ENCODE results near the gene CCSER1.
"Not testable (repeated sequence)": the region's sequence is repeated elsewhere in the genome, so short reads cannot be mapped to it uniquely, and the experiment has no call there.

Gene CCSER1

GRCh38 chr4:91170768-91171167, 1043.6 kb downstream of the CCSER1 start:
- no peak for DNase-seq (ENCODE audit: low spot score)

- no peak for DNase-seq (ENCODE audit: low spot score)
Observed at GRCh38 chr4:91171217-91171616, 1044.0 kb downstream of the CCSER1 start.

- DNase-seq (ENCODE audit: low spot score) = not testable (repeated sequence)
Observed at GRCh38 chr4:91185061-91185460, 1057.9 kb downstream of the CCSER1 start.

GRCh38 chr4:91198951-91199350, 1071.8 kb downstream of the CCSER1 start:
- peak; percentile 25 for DNase-seq (ENCODE audit: low spot score)

- DNase-seq (ENCODE audit: low spot score) = no peak
Observed at GRCh38 chr4:91207535-91207934, 1080.3 kb downstream of the CCSER1 start.

GRCh38 chr4:91212211-91212610, 1085.0 kb downstream of the CCSER1 start:
- no peak for DNase-seq (ENCODE audit: low spot score)

GRCh38 chr4:91217831-91218403, 1090.7 kb downstream of the CCSER1 start:
- DNase-seq (ENCODE audit: low spot score) = not testable (repeated sequence)

- peak; percentile 35 for DNase-seq (ENCODE audit: low spot score)
Observed at GRCh38 chr4:91220315-91220714, 1093.1 kb downstream of the CCSER1 start.

- DNase-seq (ENCODE audit: low spot score) = no peak
Observed at GRCh38 chr4:91222014-91222413, 1094.8 kb downstream of the CCSER1 start.

- DNase-seq (ENCODE audit: low spot score) = no peak
Observed at GRCh38 chr4:91226867-91227266, 1099.7 kb downstream of the CCSER1 start.

- no peak for DNase-seq (ENCODE audit: low spot score)
Observed at GRCh38 chr4:91228659-91229058, 1101.5 kb downstream of the CCSER1 start.

GRCh38 chr4:91233164-91233563, 1106.0 kb downstream of the CCSER1 start:
- DNase-seq (ENCODE audit: low spot score) = no peak

- DNase-seq (ENCODE audit: low spot score) = peak; percentile 12
Observed at GRCh38 chr4:91243132-91243531, 1115.9 kb downstream of the CCSER1 start.

GRCh38 chr4:91256043-91256442, 1128.8 kb downstream of the CCSER1 start:
- no peak for DNase-seq (ENCODE audit: low spot score)

- DNase-seq (ENCODE audit: low spot score) = peak; percentile 20
Observed at GRCh38 chr4:91256751-91257150, 1129.6 kb downstream of the CCSER1 start.

GRCh38 chr4:91257721-91258120, 1130.5 kb downstream of the CCSER1 start:
- no peak for DNase-seq (ENCODE audit: low spot score)

GRCh38 chr4:91258326-91258725, 1131.1 kb downstream of the CCSER1 start:
- no peak for DNase-seq (ENCODE audit: low spot score)

GRCh38 chr4:91267543-91267942, 1140.3 kb downstream of the CCSER1 start:
- DNase-seq (ENCODE audit: low spot score) = no peak

- DNase-seq (ENCODE audit: low spot score) = not testable (repeated sequence)
Observed at GRCh38 chr4:91268481-91268880, 1141.3 kb downstream of the CCSER1 start.

- DNase-seq (ENCODE audit: low spot score) = no peak
Observed at GRCh38 chr4:91268913-91269312, 1141.7 kb downstream of the CCSER1 start.

GRCh38 chr4:91279899-91280298, 1152.7 kb downstream of the CCSER1 start:
- DNase-seq (ENCODE audit: low spot score) = no peak

GRCh38 chr4:91280551-91281290, 1153.5 kb downstream of the CCSER1 start:
- DNase-seq (ENCODE audit: low spot score) = no peak

GRCh38 chr4:91282217-91282616, 1155.0 kb downstream of the CCSER1 start:
- no peak for DNase-seq (ENCODE audit: low spot score)

- no peak for DNase-seq (ENCODE audit: low spot score)
Observed at GRCh38 chr4:91283726-91284230, 1156.6 kb downstream of the CCSER1 start.
